ENCODE results near the gene FAM110D.

Gene FAM110D

DNA sequence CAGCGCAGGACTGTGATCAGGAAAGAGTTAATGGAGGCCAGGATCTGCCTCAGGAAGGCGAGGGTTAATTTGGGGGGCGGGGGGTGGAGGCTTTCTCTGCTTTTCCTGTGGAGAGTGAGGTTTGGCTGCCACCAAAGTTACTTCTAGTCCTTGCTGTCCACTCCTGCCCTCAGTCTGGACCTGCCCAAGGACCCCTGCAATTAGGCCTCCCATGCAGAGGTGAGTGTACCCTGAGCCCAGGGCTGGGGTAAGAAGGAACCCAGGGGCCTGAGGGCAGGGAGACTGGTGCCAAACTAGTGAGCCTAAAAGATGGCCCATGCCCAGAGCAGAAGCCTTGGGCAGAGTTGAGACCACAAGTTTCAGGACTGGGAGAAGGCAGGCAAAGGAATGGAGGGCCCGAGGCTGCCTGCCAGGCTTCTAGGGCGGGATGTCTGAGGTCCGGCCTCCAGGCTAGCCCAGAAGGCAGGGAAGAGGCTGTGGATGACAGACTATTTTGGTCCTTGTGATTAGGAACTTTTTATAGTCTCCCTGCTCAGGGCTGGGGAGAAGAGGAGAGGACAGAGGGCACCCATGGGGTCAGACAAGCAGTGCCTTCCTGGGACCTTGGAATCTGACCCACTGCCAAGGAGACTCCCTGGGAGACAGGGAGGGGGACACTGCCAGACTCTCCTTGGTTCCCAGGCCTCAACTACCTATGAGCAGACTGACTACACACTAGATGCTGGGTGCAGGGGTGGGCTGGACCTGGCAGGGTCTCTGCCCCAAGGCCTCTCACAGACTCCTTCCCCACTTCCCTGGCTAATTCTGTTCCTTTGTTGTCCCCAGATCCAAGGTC lies at the start of gene FAM110D:
FAM110D (plus strand) TSS at position 172 of the 835 bp plus-strand sequence. CDS start 2,213 bp downstream, outside the sequence.
- DNase-seq: no peak

DNA sequence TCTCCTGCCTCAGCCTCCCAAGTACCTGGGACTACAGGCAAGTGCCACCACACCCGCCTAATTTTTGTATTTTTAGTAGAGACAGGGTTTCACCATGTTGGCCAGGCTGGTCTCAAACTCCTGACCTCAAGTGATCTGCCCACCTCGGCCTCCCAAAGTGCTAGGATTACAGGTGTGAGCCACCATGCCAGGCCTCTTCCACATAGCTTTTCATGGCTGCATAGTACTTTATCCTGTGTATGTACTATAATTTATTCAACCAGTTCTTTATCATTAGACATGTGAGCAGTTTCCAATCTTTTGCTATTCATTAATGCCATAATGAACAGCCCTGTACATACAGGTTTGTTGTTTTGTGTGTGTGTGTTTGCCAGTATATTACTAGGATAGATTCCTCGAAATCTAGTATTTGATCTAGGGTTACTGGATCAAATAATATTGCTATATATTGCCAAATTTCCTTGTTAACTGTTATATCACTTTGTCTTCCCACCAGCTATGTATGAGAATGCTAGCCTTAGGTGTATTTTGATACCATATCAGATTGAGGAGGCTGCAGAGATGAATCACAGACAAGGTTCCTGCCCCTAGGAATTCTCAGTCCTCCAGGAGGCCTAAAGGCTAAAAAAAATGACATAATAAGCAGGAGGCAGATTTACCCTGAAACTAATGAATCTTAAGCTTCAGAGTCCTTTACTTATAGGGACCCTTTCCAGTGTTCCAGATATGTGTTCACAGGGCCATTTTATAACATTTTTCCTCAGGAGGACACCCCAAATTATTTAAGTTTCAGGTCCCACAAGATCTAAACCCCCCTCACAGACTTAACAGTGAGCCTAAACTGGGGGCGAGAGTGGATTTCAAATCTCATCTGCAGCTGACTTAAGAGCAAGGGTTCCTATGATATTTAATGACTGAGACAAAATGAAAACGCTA lies 49.4 kb upstream of the FAM110D start:
- no peak for DNase-seq

DNA sequence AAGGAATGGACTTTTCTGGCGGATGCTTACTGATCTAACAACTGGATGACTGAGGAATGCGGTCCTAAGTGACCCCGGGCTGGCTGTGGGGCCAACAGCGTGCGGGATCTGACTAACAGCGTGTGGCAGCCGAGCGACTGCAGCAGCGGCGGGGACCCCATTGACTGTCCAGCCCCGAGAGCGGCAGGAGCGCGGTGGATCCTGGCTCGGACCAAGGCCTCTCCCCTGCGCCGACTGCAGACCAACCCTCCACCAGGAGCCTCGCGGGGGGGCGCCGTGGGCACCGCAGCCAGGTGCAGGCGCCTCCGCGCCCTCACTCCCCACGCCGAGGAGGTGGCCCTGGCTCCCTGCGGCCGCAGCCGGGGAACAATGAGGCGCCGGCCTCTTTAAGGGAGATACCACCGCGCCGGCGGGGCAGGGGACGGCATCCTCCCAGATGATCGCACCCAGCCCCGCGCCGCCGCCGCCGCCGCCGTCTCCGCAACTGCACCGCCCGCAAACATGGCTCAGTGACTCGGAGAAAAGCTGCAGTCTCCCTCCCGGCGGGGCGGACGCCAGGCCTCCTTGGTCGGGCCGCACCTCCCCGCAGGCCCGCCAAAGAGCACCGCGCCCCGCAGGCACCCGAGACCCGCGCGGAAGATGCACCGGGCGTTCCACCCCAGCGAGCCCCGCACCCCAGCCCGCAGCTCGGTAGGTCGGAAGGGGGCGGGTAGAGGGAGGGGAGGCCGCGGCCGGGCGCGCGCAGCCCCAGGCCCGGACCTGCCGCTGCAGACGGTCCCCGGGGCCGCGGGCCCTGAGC lies 47.9 kb upstream of the FAM110D start:
- peak; percentile 85 for DNase-seq

DNA sequence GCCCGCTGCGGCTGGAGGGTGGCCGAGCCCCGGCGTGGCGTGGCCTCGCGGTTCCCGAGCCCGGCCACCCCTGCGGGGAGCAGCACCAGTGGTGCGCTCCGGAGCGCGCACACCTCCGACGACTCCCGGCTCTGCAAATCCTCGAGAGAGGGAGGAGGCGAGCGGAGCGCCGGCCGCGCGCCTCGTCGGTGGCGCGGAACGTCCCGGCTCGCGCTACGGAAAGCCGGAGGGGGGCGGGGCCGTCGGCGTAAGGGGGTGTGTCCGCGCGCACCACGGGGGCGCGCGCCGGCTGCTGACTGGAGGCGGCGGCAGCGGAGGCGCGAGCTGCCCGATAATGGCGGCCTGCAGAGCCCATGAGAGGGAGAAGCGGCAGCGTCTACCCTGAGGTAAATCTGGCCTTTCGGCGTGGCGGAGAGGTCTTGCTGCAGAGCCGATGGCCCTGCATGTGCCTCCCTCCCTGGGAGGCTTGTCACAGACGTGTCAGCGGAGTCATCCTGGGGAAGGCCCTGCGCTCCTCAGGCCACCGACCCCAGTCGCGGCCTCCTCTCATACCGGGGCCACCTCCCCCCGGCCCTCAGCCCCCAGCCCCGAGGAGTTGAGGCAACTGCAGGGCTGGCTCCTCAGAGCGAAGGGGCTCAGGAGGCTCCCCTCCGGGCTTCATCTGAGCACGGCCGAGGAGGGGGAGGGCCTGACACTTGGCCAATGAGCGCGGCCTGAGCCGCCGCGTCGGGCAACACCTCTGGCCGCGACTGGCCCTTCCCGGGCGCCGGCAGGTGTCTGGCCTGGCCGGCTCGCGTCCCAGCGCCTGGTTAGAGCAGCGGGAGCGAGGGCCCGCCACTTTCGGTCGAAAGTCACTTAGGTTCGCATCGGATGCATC lies 47.1 kb upstream of the FAM110D start, which contains the start of gene PDIK1L:
PDIK1L (plus strand) TSS at position 295 of the 877 bp plus-strand sequence. CDS start 2,485 bp downstream, outside the sequence.
- peak; percentile 95 for DNase-seq

DNA sequence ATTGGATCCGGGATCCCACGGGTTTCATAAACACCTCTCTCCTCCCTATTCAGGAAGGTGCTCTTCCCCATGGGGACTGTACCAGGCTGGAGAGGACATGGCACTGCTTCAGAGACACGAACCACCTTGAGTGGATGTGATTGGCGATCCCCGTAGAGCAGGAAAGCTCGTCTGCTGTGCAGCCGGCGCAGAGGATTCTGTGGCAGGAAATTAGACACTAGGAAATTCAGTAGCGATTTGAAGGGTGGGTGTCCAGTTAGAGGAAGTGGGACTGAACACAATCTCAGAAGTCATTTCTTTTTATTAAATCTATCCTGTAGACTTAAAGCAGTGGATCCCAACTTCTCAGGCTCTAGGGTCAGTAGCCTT lies 46.5 kb upstream of the FAM110D start:
- DNase-seq: peak; percentile 42

DNA sequence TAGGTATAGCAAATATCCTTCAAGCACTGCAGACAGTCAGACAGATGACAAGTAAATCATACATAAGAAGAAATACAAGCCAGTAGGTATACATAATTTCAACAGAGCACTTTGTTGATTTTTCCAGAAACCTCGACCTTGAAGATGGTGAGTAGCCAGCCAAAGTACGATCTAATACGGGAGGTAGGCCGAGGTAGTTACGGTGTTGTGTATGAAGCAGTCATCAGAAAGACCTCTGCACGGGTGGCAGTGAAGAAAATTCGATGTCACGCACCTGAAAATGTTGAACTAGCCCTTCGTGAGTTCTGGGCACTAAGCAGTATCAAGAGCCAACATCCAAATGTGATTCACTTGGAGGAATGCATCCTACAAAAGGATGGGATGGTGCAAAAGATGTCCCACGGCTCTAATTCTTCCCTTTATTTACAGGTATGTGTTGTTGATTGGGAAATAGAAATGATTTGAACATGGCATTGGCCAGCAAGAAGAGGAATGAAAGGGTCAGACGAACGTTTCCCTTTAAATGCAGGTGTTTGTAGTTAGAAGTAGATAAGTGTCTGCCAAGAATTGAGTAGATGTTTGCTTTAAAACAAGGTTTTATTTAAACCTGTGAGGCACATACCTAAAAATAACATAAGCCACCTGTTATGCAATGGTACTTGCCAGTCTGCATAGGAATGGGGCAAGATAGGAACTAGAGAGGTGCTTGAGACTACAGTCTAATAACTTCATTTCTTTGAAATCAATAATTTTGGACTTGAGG lies 44.5 kb upstream of the FAM110D start:
- DNase-seq: no peak

DNA sequence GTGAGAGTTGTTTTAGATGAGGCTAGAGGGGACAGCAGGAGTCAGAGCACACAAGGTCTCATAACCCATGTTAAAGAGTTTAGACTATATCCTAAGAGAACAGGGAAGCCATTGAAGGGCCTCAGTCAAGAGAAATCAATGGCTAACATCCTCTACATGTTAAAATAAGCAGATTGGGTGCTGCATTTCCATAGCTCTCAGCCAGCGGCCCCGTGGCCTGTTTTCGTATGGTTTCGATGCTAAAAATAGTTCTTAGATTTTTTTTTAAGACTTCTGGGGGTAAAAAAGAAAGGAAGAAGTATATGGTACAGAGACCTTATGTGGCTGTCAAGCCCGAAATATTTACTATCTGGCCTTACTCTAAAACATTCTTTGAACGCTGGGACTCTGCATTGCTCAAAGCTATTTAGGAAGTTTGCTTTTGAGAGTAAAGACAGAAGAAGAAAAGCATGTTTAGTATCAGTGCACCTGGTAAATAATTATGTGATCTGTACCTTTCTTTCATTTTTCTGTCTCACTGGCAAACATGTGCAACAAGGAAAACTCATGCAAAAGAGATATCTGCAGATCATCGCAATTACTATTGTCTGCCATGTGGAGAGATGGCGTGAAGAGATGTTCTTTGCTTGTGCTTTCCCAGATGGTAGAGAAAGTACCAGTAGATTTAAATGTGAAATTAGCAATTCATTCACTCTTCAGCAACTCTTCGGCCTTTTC lies 38.8 kb upstream of the FAM110D start:
- DNase-seq: no peak

DNA sequence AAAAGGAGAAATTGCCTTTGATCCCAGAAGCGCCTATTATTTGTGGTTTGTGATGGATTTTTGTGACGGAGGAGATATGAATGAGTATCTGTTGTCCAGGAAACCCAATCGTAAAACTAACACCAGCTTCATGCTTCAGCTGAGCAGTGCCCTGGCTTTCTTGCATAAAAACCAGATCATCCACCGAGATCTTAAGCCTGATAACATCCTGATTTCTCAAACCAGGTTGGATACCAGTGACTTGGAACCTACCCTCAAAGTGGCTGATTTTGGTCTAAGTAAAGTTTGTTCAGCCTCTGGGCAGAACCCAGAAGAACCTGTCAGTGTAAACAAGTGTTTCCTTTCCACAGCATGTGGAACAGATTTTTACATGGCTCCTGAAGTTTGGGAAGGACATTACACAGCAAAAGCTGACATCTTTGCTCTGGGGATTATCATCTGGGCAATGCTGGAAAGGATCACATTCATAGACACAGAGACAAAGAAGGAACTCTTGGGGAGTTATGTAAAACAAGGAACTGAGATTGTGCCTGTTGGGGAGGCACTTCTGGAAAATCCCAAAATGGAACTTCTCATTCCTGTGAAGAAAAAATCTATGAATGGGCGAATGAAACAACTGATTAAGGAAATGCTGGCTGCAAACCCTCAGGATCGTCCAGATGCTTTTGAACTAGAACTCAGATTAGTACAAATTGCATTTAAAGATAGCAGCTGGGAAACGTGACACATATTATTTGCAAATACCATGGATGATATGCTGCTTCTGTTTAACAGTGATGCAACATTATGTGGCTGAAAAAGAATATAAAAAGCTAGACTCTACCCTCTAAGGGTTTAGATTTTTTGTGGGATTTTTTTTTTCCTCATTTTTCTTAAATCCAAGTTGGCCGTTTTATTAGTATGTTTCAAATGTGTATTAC lies 36.8 kb upstream of the FAM110D start:
- no peak for DNase-seq

DNA sequence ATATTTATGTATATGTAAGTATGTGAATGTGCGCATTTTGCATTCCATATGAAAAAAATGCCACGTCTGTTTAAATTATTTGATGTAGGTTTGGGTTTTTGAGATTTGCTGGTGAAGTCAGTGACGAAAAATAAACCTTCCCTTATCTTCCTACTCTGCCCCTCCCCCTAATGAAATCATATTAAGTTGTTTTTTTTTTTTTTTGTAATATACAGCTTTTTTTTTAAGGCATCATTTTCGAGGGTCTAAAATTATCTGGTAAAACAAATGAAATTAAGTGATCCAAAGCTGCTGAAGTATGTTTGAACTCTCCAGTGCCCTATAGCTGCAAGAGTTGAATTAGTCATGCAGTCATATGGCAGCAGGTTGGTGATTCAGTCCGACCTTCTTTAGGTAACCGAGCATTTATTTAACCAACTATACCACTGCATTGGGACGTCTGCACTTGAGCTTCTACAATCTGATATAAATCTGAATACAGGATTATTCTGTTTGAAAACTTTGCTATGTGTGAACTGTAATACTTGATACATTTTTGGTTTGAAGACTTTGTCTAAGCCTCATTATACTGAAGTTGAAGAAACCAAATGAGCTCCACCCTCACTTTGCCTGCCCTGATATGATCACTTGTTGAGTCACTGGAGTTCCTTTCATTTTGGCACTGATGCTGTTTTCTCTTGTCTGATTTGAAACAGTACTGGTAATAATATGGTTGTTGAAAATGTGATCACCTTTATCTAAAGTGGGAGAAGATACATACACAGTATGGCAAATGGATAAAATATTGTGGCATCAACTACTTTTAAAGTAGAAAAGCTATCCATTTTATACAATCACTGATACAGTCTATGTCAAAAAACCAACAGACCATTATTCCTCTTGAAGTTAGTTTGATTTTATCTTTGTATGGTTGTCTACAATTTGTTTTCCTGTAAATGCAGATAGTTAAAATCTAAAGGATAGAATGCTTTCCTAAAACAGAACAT lies 35.6 kb upstream of the FAM110D start:
- DNase-seq: no peak

DNA sequence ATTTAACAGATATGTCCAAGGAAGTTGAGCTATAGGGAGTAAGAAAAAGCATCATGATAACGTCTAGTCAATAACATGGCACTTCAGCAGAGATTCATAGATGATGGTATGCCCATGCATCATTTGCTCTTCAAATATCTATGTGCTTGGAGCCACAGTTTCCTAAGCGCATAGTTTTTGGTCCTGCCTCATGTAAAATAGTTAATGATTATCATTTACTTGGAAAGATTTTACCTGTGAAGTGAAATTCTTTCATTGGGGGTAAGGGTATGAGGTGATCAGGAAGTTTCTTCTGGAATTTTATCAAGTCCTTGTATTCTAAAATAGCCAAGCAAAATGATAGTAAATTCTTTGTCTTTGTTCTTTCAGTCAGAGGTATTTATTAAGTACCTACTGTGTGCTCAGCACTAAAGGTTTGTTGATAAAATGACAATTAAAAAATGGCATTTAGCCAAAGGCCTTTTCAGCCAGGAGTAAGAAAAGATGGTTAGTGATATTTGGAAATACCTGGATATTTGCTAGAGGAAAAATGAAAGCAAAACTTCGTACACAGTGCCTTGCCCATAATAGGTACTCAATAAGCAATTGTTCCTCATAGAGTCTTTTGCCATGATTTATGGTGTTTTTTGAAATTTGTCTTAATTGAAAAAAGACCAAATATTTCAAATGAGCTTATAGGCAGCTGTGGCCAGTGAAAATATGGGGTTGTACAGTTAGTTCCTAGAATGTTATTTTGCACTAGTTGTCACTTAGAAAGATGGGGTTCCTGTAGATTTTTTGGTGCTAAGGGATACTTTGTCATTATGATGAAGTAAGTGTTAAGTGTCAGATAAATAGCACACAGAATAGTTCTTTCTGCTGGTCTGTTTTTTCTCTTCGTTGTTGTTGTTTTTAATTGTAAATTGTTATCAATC lies 34.2 kb upstream of the FAM110D start:
- no peak for DNase-seq

DNA sequence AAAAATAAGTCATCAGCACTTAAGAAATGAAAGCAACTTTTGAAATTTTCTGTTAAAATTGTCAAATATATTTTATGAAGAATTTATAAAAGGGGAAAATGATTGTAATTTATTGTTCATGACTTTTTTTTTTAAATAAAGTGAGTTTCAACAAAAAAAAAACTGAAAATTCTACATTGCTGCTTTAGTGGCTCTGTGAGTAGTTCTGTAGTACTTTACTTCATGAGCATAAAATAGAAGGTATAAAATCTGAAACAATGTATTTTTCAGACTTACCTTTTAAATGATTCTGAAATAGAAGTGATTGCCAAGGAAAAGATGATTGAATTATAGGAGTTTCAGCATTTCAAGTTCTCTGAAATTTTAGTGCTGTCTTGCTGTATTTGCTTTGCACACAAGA lies 33.5 kb upstream of the FAM110D start:
- DNase-seq: no peak

DNA sequence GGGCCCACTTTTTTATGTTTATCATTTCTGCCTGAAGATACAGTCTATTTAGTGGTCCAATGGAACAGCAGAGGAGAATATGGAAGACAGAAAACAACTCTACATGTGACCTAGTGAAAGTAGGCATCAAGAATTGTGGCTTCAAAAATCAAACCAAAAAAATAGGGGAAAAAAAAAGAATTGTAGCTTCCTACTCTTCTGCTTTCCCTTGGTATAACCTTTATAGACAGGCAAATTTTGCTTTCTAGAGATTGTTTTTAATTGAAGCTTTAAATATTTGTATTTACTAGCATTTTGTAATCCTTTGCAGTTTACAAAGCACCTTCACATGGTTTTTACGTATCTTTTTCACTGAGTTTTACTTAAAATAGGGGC lies 32.9 kb upstream of the FAM110D start:
- no peak for DNase-seq

DNA sequence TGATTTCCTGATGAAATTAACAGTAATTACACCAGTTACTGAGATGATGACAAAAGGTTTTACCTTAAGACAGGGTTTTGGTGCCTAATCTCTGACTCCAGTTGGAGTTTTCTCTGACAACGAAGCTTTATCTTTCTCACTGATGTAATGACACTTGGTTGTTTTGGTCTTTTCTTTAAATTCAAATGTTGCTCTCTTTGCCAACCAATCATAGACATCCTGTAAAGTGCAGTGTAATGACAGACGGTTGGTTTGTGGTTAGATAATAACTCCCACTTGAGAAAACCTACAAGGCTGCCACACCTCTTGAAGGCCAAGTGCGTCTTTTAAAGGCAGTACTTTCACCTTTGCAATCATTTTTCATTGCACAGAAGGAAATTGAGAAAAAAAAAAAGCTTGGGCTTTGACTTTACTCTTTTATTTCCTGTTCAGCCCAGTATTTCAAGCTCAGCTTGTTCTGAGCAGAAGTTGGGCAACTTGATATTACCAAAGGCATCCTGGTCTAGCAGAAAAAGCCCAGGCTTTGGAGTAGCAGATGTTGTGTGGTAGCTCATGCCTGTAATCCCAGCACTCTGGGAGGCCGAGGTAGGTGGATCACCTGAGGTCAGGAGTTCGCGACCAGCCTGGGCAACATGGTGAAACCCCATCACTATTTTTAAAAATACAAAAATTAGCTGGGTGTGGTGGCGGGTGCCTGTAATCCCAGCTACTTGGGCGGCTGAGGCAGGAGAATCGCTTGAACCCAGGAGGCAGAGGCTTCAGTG lies 32.4 kb upstream of the FAM110D start:
- no peak for DNase-seq

DNA sequence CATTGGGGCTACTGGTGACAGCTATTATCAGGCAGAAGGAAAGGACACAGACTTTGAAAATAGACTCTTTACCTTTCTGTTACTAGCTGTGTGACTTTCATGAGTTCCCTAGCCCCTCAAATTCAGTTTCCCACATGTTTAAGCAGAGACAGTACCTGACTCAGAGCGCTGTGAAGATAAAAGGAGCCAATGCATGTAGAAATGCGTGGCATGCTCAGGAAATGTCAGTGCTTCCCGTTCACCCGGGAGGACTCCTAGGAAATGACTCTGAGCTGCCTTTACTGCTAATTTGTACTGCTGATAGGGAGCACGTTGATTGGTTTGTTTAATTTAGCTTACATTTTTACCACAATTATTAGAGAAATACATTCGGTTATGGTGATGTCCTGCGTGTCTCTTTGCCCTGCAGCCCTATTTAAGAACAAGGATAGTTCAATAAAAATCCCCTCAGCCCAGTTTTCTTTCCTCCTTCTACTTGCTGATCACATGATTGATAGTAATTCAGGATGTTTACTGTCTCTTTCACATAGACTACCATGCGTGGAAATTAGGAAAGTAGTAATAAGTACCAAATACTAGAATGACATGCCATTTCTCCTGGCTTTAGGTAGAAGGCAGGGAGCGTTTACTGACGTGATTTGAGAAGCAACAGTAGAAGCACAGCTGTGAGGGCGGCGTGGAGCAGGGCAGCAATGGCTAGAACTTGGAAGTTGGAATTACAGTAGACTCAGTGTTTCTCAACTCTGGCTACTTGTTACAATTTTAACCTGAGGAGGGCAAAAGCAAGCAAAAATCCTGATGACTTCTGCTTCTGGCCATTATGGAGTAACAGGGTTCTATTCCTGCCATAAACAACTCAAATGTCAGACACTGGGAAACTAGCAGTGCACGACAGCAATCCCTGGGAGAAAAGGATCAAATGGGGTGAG lies 31.4 kb upstream of the FAM110D start:
- DNase-seq: no peak

DNA sequence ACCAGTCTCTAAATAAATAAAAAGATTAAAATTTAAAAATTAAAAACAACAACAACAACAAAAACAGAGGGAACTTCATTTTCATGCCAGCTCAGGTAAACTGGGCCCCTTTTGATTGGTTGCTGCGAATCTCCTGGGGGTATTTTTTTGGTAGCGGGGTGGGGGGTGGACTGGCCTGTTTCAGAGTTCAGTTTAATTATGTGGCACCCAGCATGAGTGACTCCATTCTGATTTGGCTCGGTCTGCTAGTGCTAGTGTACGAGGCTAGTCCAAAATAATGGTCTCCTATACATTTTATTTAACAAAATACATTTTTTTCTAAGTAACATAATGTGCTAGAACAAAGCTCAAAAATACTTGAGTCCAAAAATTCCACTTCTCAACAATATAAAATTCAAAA lies 29.1 kb upstream of the FAM110D start:
- DNase-seq: no peak

Data from COR-L47 (cell line).